CD4-positive, alpha-beta T cell treated with Interleukin-15 for 1 hour (primary cell): ENCODE data around the gene TNFAIP8L1.
"Not testable (repeated sequence)": the region's sequence is repeated elsewhere in the genome, so short reads cannot be mapped to it uniquely, and the experiment has no call there.

Experiments used
- DNase-seq: peaks from one replicate; pipeline ENCODE4 v3.0.0-alpha.2; 2020

Gene TNFAIP8L1

DNA sequence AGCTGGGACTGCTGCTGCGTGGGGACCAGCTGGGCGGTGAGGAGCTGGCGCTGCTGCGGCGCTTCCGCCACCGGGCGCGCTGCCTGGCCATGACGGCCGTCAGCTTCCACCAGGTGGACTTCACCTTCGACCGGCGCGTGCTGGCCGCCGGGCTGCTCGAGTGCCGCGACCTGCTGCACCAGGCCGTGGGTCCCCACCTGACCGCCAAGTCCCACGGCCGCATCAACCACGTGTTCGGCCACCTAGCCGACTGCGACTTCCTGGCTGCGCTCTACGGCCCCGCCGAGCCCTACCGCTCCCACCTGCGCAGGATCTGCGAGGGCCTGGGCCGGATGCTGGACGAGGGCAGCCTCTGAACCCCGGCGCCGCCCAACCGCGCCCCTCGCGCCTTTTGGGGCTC is 12.8 kb downstream of the TNFAIP8L1 start:
- no peak for DNase-seq

DNA sequence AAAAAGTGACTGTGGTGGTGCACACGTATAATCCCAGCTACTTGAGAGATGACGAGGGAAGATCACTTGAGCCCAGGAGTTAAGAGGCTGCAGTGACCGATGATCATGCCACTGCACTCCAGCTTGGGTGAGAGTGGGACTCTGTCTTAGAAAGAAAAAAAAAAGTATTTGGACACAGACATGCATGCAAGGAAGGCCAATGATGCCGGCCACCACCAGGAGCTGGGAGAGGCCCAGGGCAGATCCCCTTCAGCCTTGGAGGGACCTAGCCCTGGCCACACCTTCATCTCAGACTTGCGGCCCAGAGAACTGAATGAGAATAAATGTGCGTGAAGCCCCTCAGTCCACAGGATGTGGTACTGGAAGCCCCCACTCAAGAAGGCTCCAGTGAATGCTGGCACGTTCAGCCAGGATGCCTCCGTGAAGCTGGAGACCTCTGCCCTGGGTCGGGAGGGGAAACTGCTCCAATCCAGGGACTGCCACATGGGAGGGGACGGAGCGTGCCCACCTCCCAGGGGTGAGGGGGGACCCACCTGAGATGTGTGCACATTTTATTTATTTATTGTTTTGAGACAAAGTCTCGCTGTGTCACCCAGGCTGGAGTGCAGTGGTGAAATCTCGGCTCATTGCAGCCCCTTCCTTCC is 14.6 kb downstream of the TNFAIP8L1 start:
- no peak for DNase-seq

DNA sequence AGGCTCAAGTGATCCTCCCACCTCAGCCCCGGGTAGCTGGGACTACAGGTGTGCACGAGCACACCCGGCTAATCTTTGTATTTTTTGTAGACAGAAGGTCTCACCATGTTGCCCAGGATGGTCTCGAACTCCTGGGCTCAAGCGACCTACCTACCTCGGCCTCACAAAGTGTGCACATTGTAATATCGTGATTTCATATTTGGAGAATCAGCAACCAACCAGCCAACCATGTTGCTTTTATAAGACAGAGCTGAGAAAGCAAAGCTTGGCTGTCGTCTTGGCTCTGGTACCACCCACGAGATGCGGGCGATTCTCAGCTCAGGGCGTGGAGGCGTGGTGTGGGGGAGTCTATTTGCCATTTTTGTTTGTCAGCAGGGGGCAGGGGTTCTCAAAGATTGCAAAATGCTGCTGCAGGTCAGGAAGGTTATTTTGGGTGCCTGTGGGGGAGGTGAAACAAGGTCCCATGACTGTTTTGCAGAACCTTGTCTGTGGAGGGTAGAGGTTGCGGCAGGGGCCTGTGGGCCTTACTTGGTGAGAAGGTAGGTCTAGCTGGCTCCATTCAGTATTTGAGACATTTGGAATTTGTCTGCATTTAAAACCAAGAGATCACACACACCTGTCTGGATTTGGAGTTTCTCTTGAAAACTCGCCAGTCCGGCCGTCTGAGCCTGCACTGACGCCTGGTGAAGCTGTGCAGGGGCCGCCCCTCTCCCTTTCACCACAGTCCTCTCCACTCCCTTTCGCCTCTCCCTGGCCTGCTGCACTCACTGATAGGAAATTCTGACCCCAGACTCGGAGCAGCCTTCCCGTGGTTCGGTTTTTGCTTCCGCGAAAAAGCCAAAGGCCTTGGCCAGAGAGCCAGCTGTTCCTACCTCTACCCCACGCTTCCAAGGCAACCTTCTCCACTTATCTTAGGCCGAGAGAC is 15.4 kb downstream of the TNFAIP8L1 start:
- no peak for DNase-seq

DNA sequence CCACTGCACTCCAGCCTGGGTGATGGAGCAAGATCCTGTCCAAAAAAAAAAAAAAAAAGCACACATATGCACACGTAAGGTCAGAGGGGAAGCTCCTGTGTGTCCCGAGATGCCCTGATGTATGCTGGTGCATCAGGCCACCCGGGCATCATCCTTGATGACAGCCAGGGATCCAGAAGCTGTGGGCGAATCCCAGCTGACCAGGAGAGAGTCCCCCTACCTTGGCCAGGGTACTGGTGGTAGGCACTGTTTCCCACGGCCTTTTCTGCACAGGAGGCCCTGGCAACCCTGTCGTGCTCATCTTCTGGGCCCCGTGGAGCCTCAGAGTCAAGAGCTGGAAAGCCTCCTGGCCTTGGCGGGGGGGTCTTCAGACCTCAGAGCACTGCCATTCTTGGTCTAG is 16.8 kb downstream of the TNFAIP8L1 start:
- DNase-seq = no peak

DNA sequence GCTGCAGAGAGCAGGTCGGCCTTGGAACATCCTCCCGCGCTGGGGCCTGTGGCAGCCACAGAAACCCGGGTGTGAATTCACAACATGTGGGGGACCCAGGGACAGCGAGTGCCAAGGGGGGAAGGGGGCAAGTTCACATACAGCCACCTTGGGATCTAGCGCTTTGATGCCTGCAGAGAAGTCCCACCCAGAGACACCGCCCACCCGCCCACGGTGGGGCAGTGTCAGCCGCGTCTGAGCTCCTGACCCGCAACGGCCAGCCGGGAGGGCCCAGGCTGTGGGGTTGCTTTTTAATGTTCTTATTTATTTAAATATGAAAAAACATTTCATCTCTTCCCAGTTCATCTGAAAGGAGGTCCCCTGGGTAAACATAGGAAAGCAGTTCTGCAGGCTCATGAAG is 17.9 kb downstream of the TNFAIP8L1 start:
- no peak for DNase-seq

DNA sequence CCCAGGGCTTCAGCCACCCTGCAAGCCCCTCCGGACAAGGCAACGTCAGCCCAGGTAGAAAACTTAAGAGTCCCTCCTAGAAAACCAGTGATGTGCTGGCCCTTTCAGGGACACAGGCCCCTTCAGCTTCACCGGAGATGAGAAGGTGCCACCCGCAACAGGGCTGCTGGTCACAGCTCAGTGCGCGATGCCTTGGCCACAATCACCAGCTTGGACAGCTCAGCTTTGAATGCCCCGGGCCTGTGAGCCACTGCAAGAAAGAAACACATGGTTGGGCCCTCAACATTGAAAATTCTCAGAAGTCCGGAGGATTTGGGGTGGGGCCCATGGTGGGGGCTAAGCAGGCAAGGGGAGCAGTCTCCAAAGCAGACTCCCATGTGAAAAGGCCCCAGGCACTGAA is 18.5 kb downstream of the TNFAIP8L1 start:
- no peak for DNase-seq

DNA sequence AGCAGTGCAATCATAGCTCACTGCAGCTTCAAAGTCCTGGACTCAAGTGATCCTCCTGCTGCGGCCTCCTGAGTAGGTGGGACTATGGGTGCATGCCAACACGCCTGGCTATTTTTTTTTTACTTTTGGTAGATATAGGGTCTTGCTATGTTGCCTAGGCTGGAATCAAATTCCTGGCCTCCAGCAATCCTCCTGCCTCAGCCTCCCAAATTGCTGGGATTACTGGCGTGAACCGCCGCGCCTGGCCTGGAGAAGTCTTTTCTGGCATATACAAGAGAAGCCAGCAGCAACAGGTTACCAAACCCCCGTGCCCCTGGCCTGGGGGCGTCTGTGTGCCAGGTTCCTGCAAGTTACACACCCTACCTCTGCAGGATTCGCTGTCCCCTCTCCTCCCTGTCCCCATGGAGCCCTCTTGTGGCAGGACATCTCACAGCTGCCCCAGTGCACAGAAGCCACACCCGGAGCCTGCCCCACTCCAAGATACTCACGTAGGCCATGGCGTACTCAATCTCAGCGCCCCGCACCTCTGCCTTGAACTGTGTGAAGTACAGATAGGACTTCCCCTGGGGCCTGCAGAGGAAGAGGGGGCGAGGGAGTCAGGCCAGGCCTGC is 21.0 kb downstream of the TNFAIP8L1 start:
- no peak for DNase-seq

DNA sequence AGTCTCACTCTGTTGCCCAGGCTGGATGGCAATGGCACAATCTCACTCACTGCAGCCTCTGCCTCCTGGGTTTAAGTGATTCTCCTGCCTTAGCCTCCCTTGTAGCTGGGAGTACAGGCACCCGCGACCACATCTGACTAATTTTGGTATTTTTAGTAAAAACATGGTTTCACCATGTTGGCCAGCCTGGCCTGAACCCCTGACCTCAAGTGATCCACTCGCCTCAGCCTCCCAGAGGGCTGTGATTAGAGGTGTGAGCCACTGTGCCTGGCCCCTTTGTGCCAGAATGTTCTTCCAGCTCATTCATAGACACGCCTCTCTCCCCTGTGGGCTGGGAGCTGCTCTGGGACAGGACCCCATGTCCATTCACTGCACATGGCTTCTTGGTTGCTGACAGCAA is 21.7 kb downstream of the TNFAIP8L1 start:
- no peak for DNase-seq

DNA sequence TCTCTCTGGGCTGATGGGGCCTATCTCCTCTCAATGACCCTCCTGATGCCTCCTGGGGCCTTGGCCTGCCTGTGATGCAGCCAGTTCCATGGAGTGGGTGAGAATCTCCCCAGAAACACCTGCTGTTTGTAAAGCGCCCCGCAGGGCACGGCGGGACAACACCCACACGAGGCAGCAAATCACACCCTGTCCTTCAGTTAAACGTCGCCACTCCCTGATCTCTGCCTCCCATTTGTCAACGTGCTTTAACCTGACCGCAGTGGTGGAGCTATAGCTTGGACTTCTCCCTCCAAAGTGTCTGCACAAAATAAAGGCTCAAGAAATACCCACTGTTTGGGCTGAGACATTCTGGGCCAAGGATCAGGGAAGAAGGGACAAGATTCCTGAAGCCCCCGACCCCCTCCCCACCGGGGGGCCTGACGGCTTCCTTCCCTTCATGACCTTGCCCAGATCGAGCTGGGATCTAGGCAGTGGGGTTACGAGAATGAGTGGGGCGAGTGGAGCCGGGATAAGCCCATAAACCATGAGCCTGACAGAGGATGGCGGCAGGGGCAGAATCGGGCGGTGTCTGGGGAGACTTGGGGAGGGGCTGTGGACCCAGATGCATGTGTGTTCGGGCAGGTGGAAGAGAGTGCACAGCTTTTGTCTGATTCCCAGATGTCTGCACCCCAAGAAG is 22.8 kb downstream of the TNFAIP8L1 start:
- no peak for DNase-seq

DNA sequence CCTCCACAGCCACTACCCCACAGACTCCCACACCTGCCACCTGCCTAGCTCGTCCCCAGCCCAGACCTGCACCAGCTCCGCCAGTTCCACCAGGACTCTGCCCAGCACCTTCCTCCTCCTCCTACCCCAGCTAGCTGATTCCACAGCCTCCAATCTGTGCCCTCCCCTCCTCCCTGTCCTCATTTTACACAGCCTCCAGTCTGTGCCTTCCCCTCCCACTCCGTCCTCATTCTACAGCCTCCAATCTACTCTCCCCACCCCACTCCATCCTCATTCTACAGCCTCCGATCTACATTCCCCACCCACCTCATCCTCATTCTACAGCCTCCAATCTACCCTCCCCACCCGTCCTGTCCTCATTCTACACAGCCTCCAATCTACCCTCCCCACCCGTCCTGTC is 23.5 kb downstream of the TNFAIP8L1 start:
- DNase-seq = no peak

DNA sequence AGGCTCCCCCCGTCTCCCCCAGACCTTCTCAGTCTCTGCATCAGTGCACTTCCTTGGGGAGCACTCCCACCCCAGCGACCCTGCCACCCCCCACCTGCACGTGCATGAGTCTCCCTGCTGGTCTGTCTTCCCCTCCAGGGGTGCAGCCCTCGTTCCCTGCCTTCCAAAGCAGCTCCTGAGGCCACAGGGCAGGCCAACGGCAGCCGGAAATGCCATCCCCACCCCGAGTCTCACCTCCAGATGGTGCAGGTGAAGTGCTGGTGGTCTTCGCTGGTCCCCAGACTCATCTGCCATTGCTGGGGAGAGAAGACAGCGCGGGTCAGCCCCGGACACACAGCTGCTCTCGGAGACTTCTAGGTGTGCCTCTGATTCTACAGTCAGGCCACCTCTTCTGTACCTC is 25.3 kb downstream of the TNFAIP8L1 start:
- no peak for DNase-seq

DNA sequence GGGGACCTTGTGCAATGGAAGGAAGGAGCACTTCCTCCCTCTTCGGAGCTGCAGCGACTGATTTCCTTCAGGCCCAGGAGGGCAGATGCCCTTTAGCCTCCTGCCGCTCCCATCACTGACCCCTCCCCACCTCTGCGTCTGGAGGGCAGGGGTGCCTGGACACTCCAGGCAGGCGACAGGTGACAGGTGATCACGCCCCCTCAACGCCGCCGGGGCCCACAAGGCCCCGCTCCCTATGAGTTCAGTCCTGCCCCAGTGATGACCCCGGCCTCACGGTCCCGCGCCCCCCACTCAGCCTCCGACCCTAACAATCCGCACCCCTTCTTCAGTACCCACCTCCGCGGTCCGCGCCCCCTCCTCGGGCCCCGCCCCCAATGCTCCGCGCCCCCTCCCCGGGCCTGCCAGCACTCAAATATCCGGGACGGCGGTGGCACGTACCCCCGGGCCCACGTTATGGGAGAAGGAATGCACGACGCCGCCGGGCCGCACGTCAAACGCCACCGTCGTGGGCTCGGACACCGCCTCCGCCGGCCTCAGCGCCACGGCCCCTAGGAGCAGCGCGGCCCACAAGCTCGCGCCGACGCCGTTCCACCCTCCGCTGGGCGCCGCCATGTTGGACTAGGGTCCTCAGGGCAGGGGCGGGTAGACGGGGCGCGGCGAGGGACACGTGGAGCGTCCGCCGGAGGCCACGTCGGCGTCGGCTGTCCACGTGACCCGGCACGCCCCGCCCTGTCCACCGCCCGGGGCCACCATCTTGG is 30.6 kb downstream of the TNFAIP8L1 start, which contains the start of gene MYDGF:
MYDGF (minus strand) TSS at position 620 of the 758 bp plus-strand sequence; CDS start at position 612, 8 bp downstream.
- peak; percentile 93 for DNase-seq

DNA sequence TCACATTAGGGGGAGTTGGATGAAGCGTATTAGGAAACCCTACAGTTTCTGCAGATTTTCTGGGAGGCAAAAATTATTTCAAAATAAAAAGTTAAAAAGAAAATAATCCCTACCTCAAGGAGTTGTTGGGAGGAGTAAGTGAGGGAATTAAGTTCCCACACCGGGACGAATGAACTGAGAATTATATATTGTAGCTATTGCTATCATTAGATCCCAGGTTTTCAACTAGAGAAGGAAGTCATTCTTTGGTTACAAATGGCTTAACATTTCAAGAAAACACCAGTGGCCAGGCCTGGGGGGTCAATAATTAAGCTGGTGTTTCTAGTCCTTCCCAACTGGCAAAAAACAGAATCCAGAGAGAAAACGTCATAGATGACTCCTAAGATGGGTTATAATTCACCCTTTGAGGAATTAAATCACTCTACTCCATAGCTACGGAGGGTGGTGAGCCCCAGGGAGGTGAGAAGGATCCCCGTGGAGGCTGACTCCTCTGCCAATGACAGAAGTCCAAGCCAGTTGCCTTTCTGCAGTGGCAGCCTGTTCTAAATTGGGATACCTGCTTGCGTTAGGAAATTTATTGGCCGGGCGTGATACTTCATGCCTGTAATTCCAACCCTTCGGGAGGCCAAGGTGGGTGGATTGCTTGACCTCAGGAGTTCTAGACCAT is 32.0 kb downstream of the TNFAIP8L1 start:
- no peak for DNase-seq

DNA sequence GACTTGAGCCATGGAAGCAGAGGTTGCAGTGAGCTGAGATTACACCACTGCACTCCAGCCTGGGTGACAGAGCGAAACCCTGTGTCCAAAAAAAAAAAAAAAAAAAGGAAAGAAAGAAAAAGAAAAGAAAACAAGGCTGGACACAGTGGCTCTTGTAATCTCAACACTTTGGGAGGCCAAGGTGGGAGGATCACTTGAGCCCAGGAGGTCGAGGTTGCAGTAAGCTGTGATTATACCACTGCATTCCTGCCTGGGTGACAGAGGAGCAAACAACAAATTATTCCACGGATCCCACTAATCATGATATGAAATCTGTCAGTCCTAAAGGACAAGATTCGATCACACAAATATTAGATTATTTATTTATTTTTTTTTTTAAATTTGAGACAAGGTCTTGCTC is 33.9 kb downstream of the TNFAIP8L1 start:
- no peak for DNase-seq

DNA sequence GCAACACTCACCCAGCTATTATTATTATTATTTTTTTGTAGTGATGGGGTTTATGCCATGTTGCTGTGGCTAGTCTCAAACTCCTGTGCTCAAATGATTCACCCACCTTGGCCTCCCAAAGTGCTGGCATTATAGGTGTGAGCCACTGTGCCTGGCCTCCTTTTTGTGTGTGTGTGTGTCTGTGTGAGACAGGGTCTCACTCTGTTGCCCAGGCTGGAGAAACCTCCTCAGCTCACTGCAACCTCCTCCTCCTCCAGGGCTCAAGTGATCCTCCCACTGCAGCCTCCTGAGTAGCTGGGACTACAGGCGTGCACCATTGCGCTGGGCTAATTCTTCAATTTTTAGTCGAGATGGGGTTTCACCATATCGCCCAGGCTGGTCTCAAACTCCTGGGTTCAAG is 34.4 kb downstream of the TNFAIP8L1 start:
- no peak for DNase-seq

DNA sequence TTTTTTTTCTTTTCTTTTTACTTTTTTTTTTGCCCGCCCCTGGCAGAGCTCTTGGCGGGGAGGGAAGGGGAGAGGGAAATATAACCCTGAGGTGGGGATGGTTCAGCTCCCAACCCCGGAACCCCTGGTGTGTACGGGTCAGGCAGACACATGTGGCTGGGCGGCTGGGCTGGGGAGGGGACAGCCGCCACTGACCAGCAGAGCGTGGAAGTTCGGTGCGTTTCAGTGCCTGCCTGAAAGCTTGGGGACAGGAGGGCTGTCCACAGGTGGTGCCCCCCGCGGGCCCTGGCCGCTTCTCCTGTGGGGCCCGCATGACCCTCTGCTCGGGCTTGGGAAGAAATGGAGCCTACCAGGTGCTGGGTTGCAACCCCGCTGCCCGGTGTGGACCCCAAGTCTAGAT is 36.0 kb downstream of the TNFAIP8L1 start:
- DNase-seq = no peak

DNA sequence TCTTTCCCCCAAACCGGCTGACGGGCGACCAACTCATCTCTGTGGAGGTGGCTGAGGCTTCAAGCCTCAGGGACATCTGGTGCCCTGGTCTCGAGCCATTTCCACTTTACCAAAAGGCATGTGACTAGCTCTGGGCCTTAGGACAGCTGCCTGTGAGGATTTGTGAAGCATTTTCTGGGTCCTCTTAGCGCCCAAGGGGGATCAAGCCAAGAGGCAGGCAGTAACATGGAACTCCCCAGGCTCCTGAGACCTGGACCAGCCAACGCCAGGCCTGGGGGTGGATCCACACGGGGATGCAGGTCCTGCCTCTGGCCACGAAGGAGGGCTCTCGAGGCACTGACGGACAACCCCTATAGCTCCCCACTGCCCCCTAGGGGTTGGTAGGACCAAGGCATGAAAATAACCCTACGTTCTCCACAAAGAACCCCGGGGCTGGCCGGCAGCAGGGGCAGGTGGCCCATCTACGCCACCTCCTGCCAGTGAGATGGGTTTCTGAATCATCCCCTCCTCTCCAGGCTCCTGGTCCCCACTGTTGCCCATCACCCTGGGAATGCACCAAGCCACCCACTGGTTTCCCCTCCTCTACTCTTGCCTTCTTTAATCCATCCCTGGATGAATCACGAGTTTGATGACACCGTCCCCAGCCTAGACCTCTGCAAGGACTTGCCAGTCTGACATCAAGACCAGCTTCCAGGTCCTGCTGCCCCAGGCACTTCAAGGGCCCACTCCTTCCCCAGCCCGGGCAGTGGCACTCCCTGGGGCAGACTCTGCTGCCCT is 37.8 kb downstream of the TNFAIP8L1 start:
- DNase-seq = peak; percentile 27

DNA sequence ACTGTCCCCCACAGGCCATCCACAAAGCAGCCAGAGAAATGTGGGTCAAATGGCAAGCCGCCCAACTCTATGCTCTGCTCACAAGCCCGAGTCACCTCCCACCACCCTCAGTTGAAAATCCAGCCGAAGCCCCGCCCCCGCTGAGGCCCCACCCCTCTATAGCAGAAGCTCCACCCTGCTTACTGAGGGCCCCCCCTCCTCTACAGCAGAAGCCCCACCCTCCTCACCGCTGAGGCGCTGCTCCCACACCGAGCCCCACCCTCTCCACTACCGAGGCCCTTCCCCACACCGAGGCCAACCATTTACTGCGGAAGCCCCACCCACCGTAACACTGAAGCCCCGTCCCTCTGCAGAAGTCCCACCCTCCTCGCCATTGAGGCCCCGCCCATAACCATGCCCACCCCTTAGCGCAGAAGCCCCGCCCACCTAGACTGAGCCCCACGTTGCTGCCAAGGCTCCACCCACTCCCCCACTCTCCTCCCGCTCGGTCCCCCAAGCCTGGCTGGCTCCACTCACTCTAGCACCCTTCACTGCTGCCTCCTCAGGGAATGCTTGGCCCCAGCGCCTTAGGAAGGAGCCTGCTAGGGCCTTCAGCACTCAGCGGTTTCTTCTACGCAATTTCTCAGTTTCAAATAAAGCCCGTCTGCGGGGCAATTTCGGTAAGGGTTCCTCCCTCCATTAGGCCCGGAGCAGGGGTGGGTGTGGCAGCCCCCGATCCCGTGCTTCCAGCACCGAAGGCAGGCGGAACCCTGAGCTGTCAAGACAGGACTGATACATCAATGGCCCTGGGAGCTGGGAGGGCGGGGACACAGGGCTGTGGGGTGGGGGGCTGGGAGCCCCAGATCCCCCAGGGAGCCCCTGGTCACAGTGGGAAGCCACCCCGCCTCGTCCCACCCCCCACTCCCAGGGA is 39.8 kb downstream of the TNFAIP8L1 start:
- no peak for DNase-seq

DNA sequence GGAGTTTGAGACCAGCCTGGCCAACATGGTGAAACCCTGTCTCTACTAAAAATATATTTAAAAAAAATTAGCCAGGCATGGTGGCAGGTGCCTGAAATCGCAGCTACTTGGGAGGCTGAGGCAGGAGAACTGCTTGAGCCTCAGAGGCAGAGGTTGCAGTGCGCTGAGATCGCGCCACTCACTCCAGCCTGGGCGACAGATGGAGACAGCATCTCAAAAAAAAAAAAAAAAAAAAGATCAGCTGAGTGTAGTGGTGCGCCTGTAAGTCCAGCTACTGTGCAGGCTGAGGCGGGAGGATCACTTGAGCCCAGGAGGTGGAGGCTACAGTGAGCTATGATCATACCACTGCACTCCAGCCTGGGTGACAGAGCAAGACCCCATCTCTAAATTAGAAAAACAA is 40.7 kb downstream of the TNFAIP8L1 start:
- DNase-seq = not testable (repeated sequence)
